GM20000 (cell line): ENCODE data around the gene DENND1A.
"Not testable (repeated sequence)": the region's sequence is repeated elsewhere in the genome, so short reads cannot be mapped to it uniquely, and the experiment has no call there.

Experiments used
- DNase-seq: peaks from one replicate; pipeline ENCODE4 v3.0.0; 2012; ENCODE audit warnings: low spot score
- CTCF ChIP-seq: IDR thresholded peaks from 2 replicates; pipeline ENCODE4 v1.5.1; 2012; ENCODE audit warnings: mild to moderate bottlenecking, control low read depth; ENCODE audit errors: extremely low read depth, missing control alignments

Gene DENND1A

GRCh38 chr9:123821619-123822018 is 108.3 kb downstream of the DENND1A start:
- DNase-seq, result no peak
- TF ChIP-seq CTCF, result no peak

- TF ChIP-seq CTCF, result no peak
- DNase-seq, result no peak
Observed at GRCh38 chr9:123820139-123820538, 109.8 kb downstream of the DENND1A start.

GRCh38 chr9:123816817-123817472 is 113.0 kb downstream of the DENND1A start:
- no peak for TF ChIP-seq CTCF
- no peak for DNase-seq

GRCh38 chr9:123815856-123816255 is 114.1 kb downstream of the DENND1A start:
- not testable (repeated sequence) for DNase-seq

GRCh38 chr9:123814496-123814895 is 115.4 kb downstream of the DENND1A start:
- no peak for TF ChIP-seq CTCF
- no peak for DNase-seq

GRCh38 chr9:123812984-123813383 is 116.9 kb downstream of the DENND1A start:
- DNase-seq, result no peak
- no peak for TF ChIP-seq CTCF

GRCh38 chr9:123807251-123807650 is 122.7 kb downstream of the DENND1A start:
- no peak for DNase-seq
- no peak for TF ChIP-seq CTCF

- TF ChIP-seq CTCF, result no peak
- no peak for DNase-seq
Observed at GRCh38 chr9:123806829-123807228, 123.1 kb downstream of the DENND1A start.
